Measurements from ENCODE around the gene RNASE2.
"Not testable (repeated sequence)": the region's sequence is repeated elsewhere in the genome, so short reads cannot be mapped to it uniquely, and the experiment has no call there.

DNA sequence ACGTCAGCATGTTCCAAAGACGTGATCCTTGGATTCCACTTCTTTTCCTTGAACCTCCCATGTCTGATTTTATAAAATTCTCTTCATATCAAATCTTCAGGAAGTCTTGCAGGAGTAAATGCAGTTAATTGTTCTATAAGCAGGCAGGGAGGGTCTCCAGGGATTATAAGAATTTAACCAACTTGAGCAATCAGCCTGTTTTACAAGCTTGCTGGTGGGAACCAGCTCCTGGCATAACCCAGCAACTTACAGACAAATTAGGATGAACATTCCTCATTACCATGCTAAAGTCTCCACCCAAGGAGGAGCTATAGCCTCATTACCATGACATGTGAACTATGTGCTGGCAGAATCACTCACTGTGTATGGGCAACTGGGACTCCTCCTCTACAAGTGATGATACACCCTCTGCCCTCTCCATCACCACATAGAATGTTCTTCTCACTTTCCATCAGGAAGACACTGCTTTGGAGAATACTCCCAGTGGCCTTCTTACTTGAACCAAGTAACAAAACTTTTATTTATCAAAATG lies 31.5 kb upstream of the RNASE2 start:
- TF ChIP-seq, protein P1, sequence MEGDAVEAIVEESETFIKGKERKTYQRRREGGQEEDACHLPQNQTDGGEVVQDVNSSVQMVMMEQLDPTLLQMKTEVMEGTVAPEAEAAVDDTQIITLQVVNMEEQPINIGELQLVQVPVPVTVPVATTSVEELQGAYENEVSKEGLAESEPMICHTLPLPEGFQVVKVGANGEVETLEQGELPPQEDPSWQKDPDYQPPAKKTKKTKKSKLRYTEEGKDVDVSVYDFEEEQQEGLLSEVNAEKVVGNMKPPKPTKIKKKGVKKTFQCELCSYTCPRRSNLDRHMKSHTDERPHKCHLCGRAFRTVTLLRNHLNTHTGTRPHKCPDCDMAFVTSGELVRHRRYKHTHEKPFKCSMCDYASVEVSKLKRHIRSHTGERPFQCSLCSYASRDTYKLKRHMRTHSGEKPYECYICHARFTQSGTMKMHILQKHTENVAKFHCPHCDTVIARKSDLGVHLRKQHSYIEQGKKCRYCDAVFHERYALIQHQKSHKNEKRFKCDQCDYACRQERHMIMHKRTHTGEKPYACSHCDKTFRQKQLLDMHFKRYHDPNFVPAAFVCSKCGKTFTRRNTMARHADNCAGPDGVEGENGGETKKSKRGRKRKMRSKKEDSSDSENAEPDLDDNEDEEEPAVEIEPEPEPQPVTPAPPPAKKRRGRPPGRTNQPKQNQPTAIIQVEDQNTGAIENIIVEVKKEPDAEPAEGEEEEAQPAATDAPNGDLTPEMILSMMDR (IDR thresholded peaks at IDR 0.05), result not testable (repeated sequence)
- not testable (repeated sequence) for TF ChIP-seq POLR2A (IDR thresholded peaks at IDR 0.05)
